ENCODE measurements around the gene KCNJ10.
A peak's percentile ranks its signal among the peaks of the same experiment; 100 is the strongest.

KCNJ10 gene

GRCh38 chr1:160032165-160032820 is 37.7 kb downstream of the KCNJ10 start:
- ATAC-seq (replicated peaks; ENCODE audit: extremely low read depth, poor library complexity, severe bottlenecking) (peak; percentile 3), DNase-seq (ENCODE audit: low spot score in 2 of 2) (no peak)
- Mint-ChIP-seq H3K9me3 (no peaks in the 10 kb centered on the region), H3K27me3 (no peaks in the 10 kb centered on the region), H3K27ac (ENCODE audit: low read depth) (peak overlapping the region; percentile 95), H3K36me3 (ENCODE audit: insufficient read depth) (peaks cover 5% of the 10 kb centered on the region), H3K4me1 (peaks cover 30% of the 10 kb centered on the region), H3K4me3 (peak overlapping the region; percentile 96)

DNA sequence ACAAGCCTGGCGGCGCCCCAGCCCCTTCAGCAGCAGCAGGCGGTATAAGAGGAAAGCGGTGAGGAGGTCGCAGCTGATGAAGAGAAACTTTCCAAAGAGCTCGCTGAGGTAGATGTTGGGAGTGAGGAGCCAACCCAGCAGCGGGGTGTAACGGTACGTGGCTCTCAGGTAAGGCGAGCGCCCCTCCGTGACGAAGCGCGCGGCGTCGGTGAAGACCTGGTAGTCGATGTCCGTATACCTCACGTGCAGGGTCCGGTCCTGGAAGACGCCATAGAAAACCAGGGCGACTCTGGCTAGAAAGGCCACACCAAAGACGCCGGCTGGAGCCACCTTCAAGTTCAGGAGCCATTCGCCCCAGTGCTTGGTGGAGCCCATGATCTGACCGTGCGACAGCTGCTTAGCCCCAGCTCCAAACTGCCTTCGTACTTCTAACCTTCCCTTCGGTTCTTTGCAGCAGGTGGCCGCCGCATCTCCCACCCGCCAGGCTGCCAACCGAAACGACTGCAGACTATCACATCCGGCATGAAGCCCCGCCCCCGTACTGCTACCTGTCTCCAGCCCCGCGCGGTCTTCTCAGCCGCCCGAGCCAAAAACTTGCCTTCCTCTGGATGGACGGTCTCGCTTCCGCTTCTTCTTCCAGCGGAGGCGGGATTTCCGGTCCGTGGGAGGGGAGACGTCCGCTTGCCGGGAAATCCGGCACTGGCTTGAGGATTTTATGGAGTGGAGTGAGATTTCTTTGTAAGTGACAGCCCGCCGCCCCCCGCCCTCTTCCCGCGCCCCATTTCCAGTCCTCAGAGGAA is 38.4 kb downstream of the KCNJ10 start, which contains the start of gene PIGM:
Gene PIGM (minus strand): TSS at position 626 of the 800 bp plus-strand sequence. CDS start 251 bp downstream, at position 375.
- peak; percentile 98 for ATAC-seq (replicated peaks; ENCODE audit: extremely low read depth, poor library complexity, severe bottlenecking)
- no peaks in the 10 kb centered on the region for H3K9me3 Mint-ChIP-seq

DNA sequence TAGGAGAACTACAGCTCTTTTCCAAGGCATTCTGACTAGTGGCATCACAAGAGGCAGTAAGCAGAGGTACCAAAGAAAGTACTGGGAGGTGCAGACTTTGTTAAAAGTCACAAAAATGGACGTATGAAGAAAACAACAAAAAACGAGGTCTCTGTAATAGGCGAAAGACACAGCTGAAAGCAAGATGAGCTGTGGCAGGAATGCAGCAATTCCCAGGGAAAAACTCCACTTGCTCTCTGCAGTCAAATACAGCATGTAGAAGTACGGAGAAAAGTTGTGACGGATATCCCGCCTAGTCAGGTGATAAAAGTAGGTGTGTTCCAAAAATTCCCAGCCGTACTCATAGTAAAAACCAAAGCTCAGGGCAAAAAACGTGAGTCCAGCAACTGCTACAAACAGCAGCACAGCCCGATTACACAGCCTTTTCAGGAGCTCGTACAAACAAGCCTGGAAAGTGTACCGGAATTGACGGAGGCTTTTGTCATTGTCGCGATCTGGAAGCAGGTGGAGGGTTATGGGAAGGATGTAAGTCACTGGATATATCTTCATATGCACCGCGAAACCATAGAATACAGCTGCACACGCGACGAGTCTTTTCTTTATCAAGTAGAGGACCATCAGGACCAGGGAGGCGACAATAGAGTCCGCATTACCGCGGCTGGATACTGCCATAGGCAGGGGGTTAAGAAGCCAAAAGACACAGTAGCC is 39.1 kb downstream of the KCNJ10 start:
- no peak for ATAC-seq (replicated peaks; ENCODE audit: extremely low read depth, poor library complexity, severe bottlenecking)
- no peak for DNase-seq (ENCODE audit: low spot score in 2 of 2)
- Mint-ChIP-seq H3K4me3 (peak overlapping the region; percentile 96), H3K27ac (ENCODE audit: low read depth) (peak overlapping the region; percentile 95), H3K9me3 (no peaks in the 10 kb centered on the region), H3K27me3 (no peaks in the 10 kb centered on the region), H3K36me3 (ENCODE audit: insufficient read depth) (peaks cover 5% of the 10 kb centered on the region), H3K4me1 (peaks cover 30% of the 10 kb centered on the region)

More for the DNA sequence above, 38.4 kb downstream of the KCNJ10 start, which contains the start of gene PIGM:
- peak; percentile 74 to 81 for DNase-seq (ENCODE audit: low spot score in 2 of 2)
- Mint-ChIP-seq H3K27me3 (no peaks in the 10 kb centered on the region), H3K4me1 (peaks cover 30% of the 10 kb centered on the region), H3K36me3 (ENCODE audit: insufficient read depth) (peaks cover 5% of the 10 kb centered on the region), H3K4me3 (peak within 1 kb of the TSS; percentile 96), H3K27ac (ENCODE audit: low read depth) (peak within 1 kb of the TSS; percentile 95)

DNA sequence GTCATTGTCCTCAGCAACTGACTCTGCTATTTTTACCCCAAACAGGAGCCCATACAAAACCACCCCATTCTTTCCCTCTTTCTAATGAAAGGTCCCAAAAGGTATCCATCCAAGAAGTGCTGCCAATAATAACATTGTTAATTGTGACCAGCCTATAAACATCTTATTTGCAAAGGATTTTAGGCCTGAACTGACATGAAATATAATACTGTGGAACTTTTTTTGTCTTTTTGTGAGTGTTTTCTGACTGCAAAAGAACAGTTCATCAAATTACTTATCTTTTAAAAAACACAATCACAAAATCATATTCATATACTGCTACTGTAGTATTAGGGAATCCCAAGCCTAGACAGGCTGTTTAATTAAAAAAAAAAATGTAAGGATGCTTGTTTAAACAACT is 41.5 kb downstream of the KCNJ10 start:
- Mint-ChIP-seq H3K27ac (ENCODE audit: low read depth) (no peak overlapping the region), H3K9me3 (no peaks in the 10 kb centered on the region), H3K36me3 (ENCODE audit: insufficient read depth) (peaks cover 5% of the 10 kb centered on the region), H3K4me3 (no peak overlapping the region), H3K4me1 (peaks cover 30% of the 10 kb centered on the region), H3K27me3 (no peaks in the 10 kb centered on the region)
- DNase-seq (ENCODE audit: low spot score in 2 of 2) (no peak), ATAC-seq (replicated peaks; ENCODE audit: extremely low read depth, poor library complexity, severe bottlenecking) (no peak)

- DNase-seq (ENCODE audit: low spot score in 2 of 2) (no peak), ATAC-seq (replicated peaks; ENCODE audit: extremely low read depth, poor library complexity, severe bottlenecking) (no peak)
- Mint-ChIP-seq H3K9me3 (no peaks in the 10 kb centered on the region), H3K4me3 (no peak overlapping the region), H3K27me3 (no peaks in the 10 kb centered on the region), H3K4me1 (peaks cover 3% of the 10 kb centered on the region), H3K27ac (ENCODE audit: low read depth) (no peak overlapping the region), H3K36me3 (ENCODE audit: insufficient read depth) (no peaks in the 10 kb centered on the region)
Measured at GRCh38 chr1:160025314-160025713, 44.6 kb downstream of the KCNJ10 start.

GRCh38 chr1:160024195-160024905 is 45.6 kb downstream of the KCNJ10 start:
- no peak for ATAC-seq (replicated peaks; ENCODE audit: extremely low read depth, poor library complexity, severe bottlenecking)
- Mint-ChIP-seq H3K9me3 (no peaks in the 10 kb centered on the region), H3K27me3 (peaks cover under 1% of the 10 kb centered on the region), H3K36me3 (ENCODE audit: insufficient read depth) (no peaks in the 10 kb centered on the region), H3K27ac (ENCODE audit: low read depth) (no peak overlapping the region), H3K4me1 (no peaks in the 10 kb centered on the region), H3K4me3 (no peak overlapping the region)
- DNase-seq (ENCODE audit: low spot score in 2 of 2), result no peak

DNA sequence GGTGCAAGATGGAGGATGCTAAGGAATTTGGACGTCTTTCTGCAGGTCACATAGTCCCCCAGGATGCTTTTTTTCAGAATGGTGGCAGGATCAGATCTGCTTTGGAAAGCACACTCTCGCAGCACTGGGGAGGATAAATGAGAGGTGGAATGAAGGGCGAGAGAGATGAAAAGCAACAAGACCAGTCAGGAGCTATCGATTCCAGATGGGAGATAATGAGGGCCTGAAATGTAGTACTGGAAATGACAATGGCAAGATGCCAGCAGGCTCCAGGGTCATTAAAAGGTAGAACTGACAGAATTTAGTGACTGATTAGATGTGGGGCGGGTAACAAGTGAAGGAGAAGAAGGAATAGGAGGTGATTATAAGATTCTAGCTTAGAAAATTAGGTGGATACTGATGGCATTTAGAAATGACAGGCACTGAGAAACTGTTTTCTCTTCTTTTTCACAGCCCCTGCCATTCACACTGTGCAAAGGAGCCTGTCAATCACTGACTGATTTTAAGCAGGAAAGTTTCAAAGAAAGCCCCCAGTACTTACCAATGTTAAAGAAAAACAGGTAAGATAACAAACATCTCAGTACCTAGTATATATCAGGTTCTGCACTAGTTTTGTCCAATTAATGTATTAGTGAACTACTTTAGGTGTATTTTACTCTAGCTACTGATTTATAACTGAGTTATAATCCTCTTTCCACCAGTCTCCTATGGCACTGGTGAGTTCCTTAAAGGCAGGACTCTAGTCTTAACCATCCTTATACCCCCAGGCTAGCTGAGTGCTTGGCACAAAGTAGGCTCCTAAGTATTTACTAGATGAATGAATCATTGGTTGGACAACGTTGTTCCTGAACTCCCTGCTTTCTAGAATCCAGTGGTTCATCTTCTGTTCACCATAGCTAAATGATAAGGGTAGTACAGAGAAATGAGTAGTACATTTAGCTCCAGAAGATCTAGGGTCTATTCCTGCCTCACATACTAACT is 47.3 kb downstream of the KCNJ10 start:
- ATAC-seq (replicated peaks; ENCODE audit: extremely low read depth, poor library complexity, severe bottlenecking), result no peak
- H3K4me3 Mint-ChIP-seq, result no peak overlapping the region
- H3K36me3 Mint-ChIP-seq (ENCODE audit: insufficient read depth), result no peaks in the 10 kb centered on the region
- no peak overlapping the region for H3K27ac Mint-ChIP-seq (ENCODE audit: low read depth)
- DNase-seq (ENCODE audit: low spot score in 2 of 2), result no peak
- H3K27me3 Mint-ChIP-seq, result peaks cover 18% of the 10 kb centered on the region
- no peaks in the 10 kb centered on the region for H3K9me3 Mint-ChIP-seq
- H3K4me1 Mint-ChIP-seq, result no peaks in the 10 kb centered on the region

DNA sequence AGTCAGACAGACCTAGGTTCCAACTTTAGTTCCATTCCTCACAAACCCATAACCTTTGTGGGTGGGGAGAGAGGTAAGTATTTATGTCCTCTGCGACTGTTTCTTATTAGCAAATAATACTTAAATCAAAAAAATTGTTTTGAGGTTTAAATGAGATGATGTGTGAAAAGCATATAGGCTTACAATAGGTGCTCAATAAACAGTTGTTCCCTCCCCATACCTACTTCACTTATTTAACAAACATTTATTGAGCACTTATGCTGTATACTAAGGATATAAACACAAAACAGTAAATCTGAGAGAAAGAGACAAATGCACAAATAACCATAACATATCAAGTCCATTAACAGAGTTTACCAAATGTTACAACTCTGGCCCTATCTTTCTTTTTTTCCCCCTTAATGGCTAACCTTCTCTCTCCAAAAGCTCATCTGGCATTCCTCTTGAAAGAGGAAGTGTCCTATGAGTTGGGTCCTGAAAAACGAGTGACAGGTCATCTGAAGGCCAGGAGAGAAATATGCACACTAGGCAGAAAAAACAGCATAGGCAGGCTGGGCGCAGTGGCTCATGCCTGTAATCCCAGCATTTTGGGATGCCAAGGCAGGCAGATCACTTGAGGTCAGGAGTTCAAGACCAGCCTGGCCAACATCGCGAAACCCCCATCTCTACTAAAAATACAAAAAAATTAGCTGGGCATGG is 48.4 kb downstream of the KCNJ10 start:
- Mint-ChIP-seq H3K4me1 (no peaks in the 10 kb centered on the region), H3K4me3 (no peak overlapping the region), H3K9me3 (no peaks in the 10 kb centered on the region), H3K36me3 (ENCODE audit: insufficient read depth) (no peaks in the 10 kb centered on the region), H3K27ac (ENCODE audit: low read depth) (no peak overlapping the region), H3K27me3 (peaks cover 26% of the 10 kb centered on the region)
- no peak for DNase-seq (ENCODE audit: low spot score in 2 of 2)
- no peak for ATAC-seq (replicated peaks; ENCODE audit: extremely low read depth, poor library complexity, severe bottlenecking)

GRCh38 chr1:160020196-160020595 is 49.8 kb downstream of the KCNJ10 start:
- H3K4me3 Mint-ChIP-seq, result no peak overlapping the region
- peaks cover 26% of the 10 kb centered on the region for H3K27me3 Mint-ChIP-seq
- H3K9me3 Mint-ChIP-seq, result no peaks in the 10 kb centered on the region
- DNase-seq (ENCODE audit: low spot score in 2 of 2), result no peak
- no peaks in the 10 kb centered on the region for H3K4me1 Mint-ChIP-seq
- no peak overlapping the region for H3K27ac Mint-ChIP-seq (ENCODE audit: low read depth)
- ATAC-seq (replicated peaks; ENCODE audit: extremely low read depth, poor library complexity, severe bottlenecking), result no peak
- H3K36me3 Mint-ChIP-seq (ENCODE audit: insufficient read depth), result no peaks in the 10 kb centered on the region

GRCh38 chr1:160018900-160019299 is 51.1 kb downstream of the KCNJ10 start:
- no peak overlapping the region for H3K4me3 Mint-ChIP-seq
- no peaks in the 10 kb centered on the region for H3K9me3 Mint-ChIP-seq
- H3K4me1 Mint-ChIP-seq, result no peaks in the 10 kb centered on the region
- no peaks in the 10 kb centered on the region for H3K36me3 Mint-ChIP-seq (ENCODE audit: insufficient read depth)
- DNase-seq (ENCODE audit: low spot score in 2 of 2) (no peak), ATAC-seq (replicated peaks; ENCODE audit: extremely low read depth, poor library complexity, severe bottlenecking) (no peak)
- H3K27me3 Mint-ChIP-seq, result peaks cover 29% of the 10 kb centered on the region
- no peak overlapping the region for H3K27ac Mint-ChIP-seq (ENCODE audit: low read depth)

DNA sequence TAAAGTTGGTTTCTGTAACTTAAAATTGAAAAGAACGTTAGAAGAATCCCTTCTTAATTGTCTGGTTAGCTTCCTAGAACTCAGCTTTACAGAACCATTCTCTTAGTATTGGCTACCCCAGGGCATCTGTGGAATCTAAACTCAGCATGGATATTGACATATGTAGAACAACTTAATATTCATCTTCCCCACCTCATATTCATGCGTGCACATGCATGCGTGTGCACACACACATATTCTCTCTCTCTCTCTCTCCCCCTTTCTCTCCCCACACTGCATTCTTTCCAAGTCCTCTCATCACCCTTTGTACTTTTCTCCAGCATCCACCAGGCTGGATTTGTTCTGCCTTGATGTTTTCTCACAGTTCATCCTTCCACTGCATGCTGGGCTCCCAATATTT is 51.6 kb downstream of the KCNJ10 start:
- ATAC-seq (replicated peaks; ENCODE audit: extremely low read depth, poor library complexity, severe bottlenecking) (no peak), DNase-seq (ENCODE audit: low spot score in 2 of 2) (no peak)
- peaks cover 34% of the 10 kb centered on the region for H3K27me3 Mint-ChIP-seq
- H3K27ac Mint-ChIP-seq (ENCODE audit: low read depth), result no peak overlapping the region
- no peaks in the 10 kb centered on the region for H3K4me1 Mint-ChIP-seq
- H3K9me3 Mint-ChIP-seq, result no peaks in the 10 kb centered on the region
- no peak overlapping the region for H3K4me3 Mint-ChIP-seq
- no peaks in the 10 kb centered on the region for H3K36me3 Mint-ChIP-seq (ENCODE audit: insufficient read depth)

Data from central memory CD8-positive, alpha-beta T cell (primary cell).